Activated CD8-positive, alpha-beta T cell treated with anti-CD3 and anti-CD28 coated beads for 36 hours (primary cell): ENCODE results near the gene HCK. TPM values are rescaled to one million over a fixed set of nuclear protein-coding genes. Genes with fewer than 3 reads are reported as not detected.

Experiments
- ATAC-seq: fragments of 200-7000 bp; cut with Tn5 transposase; one replicate; pipeline ENCODE4 v1.10.0; 2021; ENCODE audit warnings: mild to moderate bottlenecking, moderate library complexity
- CTCF ChIA-PET: fragments of 350-600 bp; sonication (Branson Sonifier 250); formaldehyde crosslinking; loops from one replicate; lab custom pipeline; 2021; ENCODE audit warnings: antibody characterized with exemption; lab: Charles Lee
- POLR2A ChIA-PET: fragments of 350-600 bp; sonication (Branson Sonifier 250); formaldehyde crosslinking; loops from one replicate; lab custom pipeline; 2021; ENCODE audit warnings: antibody characterized with exemption; lab: Charles Lee
- DNase-seq: peaks from one replicate; pipeline ENCODE4 v3.0.0-alpha.2; 2020
- H3K27ac Mint-ChIP-seq: one replicate; pipeline ENCODE4 v1.8.0; 2021; ENCODE audit warnings: mild to moderate bottlenecking, mixed read lengths
- H3K27me3 Mint-ChIP-seq: one replicate; pipeline ENCODE4 v1.8.0; 2021; ENCODE audit warnings: mixed read lengths
- H3K36me3 Mint-ChIP-seq: one replicate; pipeline ENCODE4 v1.8.0; 2021; ENCODE audit warnings: low read depth, mixed read lengths
- H3K4me1 Mint-ChIP-seq: one replicate; pipeline ENCODE4 v1.8.0; 2021; ENCODE audit warnings: low read depth, mixed read lengths
- H3K4me3 Mint-ChIP-seq: one replicate; pipeline ENCODE4 v1.8.0; 2021; ENCODE audit warnings: mild to moderate bottlenecking, moderate library complexity, mixed read lengths
- H3K9me3 Mint-ChIP-seq: one replicate; pipeline ENCODE4 v1.8.0; 2021; ENCODE audit warnings: mixed read lengths
- intact Hi-C: fragments of 100-400 bp; cut with micrococcal nuclease; formaldehyde crosslinking; loops from one replicate; pipeline ENCODE4 v1.10.0; 2022
- total RNA-seq, 2 experiments: library from RNA; stranded (reverse); gene quantifications; one replicate each; pipeline ENCODE4 v1.2.3, GENCODE V29; 2021
- TF ChIP-seq, protein P1 (sequence below): fragments of 200-600 bp; IDR thresholded peaks from one replicate; pipeline ENCODE4 v1.8.0; 2022; ENCODE audit warnings: antibody characterized with exemption, mild to moderate bottlenecking

HCK gene
- total RNA-seq, 2 experiments from 2014 or later, result not detected

DNA sequence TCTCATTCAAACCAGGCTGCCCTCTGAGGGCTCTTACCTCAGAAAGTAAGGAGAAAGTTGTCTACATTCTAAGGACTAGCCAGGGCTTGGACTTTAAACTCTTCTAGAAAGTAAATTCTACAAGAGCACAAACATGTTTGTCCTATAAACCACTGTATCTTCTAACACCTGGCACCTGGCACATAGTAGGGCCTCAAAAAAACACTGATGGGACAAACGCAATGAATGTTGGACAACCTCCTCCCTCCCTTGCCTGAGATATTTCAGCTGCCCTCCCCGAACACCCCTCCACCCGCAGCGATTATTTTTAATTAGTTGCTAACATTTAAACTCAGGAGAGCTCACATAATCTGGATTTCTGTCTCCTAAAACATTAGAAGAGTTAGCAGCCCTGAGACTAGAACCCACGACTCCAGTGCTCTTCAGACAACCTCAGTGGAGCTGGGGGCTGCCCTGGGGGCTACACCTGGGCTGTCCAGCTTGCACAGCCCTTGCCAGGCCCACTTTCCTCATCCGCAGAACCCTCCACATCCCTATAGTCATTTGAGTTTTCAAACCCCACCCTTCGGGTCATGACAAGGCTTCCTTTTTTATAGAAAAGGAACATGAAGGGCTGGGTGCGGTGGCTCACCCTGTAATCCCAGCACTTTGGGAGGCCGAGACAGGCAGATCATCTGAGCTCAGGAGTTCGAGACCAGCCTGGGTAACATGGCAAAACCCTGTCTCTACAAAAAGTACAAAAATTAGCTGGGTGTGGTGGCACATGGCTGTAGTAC, 4.9 kb downstream of the HCK start:
- H3K4me1 Mint-ChIP-seq, result peaks cover 6% of the 10 kb centered on the region
- H3K4me3 Mint-ChIP-seq, result no peak overlapping the region
- intact Hi-C loops, result no loop called here
- TF ChIP-seq, protein P1, sequence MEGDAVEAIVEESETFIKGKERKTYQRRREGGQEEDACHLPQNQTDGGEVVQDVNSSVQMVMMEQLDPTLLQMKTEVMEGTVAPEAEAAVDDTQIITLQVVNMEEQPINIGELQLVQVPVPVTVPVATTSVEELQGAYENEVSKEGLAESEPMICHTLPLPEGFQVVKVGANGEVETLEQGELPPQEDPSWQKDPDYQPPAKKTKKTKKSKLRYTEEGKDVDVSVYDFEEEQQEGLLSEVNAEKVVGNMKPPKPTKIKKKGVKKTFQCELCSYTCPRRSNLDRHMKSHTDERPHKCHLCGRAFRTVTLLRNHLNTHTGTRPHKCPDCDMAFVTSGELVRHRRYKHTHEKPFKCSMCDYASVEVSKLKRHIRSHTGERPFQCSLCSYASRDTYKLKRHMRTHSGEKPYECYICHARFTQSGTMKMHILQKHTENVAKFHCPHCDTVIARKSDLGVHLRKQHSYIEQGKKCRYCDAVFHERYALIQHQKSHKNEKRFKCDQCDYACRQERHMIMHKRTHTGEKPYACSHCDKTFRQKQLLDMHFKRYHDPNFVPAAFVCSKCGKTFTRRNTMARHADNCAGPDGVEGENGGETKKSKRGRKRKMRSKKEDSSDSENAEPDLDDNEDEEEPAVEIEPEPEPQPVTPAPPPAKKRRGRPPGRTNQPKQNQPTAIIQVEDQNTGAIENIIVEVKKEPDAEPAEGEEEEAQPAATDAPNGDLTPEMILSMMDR, result no peak
- ChIA-PET POLR2A (no interaction called here), CTCF (interaction anchor here (0.6 kb wide), 1 partner anchor 162 kb away, joined by 3 read pairs; no protein-coding TSS in a partner anchor)
- no peak for DNase-seq
- no peaks in the 10 kb centered on the region for H3K9me3 Mint-ChIP-seq
- ATAC-seq, result no peak
- peaks cover 41% of the 10 kb centered on the region for H3K27me3 Mint-ChIP-seq
- H3K36me3 Mint-ChIP-seq, result no peaks in the 10 kb centered on the region
- H3K27ac Mint-ChIP-seq, result no peak overlapping the region

DNA sequence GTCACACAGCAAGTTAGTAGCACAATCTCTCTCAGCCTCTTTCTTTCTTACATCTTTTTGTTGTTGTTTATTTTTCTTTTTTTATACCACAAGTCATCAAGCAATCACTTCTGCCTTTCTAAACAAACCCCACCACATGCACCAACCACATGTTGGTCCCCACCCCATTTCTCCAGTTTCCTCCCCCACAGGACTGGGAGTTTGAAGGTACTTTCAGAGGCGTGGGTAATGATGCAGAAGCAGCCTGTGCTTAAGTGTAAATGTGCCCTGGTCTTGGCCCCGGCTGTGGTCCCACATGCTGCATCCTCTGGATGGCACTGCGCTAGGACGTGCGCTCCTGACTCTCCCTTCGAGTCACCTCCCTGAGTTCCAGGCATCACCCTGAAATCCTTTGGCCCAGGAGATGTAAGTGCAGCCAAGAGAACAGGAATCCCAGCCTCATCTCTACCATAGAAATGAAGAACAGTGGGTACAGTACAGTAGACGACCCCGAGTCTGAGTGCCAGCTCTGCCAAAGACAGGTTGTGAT, 5.7 kb downstream of the HCK start:
- CTCF ChIA-PET, result interaction anchor here (1.3 kb wide), 1 partner anchor 27 kb away, joined by 3 read pairs; no protein-coding TSS in a partner anchor
- H3K9me3 Mint-ChIP-seq, result no peaks in the 10 kb centered on the region

DNA sequence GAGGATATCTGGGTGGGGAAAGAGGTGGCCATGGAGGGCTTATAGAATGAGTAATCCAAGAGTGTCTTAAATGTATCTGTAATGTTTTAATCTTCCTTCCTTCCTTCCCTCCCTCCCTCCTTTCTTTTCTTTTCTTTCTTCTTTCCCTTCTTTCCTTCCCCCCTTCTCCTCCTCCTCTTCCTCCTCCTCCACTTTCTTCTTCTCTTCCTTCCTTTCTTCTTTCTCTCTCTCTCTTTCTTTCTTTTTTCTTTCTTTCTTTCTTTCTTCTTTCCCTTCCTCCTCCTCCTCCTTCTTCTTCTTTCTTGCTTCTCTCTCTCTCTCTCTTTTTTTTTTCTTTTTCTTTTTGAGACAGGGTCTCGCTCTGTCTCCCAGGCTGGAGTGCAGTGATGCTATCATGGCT, 7.1 kb downstream of the HCK start:
- TF ChIP-seq, protein P1, result no peak
- H3K4me1 Mint-ChIP-seq, result peaks cover 2% of the 10 kb centered on the region
- intact Hi-C loops, result no loop called here
- no peak overlapping the region for H3K4me3 Mint-ChIP-seq
- DNase-seq (no peak), ATAC-seq (no peak)
- POLR2A ChIA-PET, result no interaction called here
- H3K27me3 Mint-ChIP-seq, result peaks cover 37% of the 10 kb centered on the region
- CTCF ChIA-PET, result interaction anchor here (1.0 to 1.3 kb wide), 2 partner anchors 28 to 29 kb away, joined by 3 to 4 read pairs; no protein-coding TSS in a partner anchor
- H3K36me3 Mint-ChIP-seq, result no peaks in the 10 kb centered on the region
- H3K9me3 Mint-ChIP-seq, result no peaks in the 10 kb centered on the region
- H3K27ac Mint-ChIP-seq, result no peak overlapping the region

More for the DNA sequence above, 5.7 kb downstream of the HCK start:
- Mint-ChIP-seq H3K4me1 (peaks cover 3% of the 10 kb centered on the region), H3K36me3 (no peaks in the 10 kb centered on the region), H3K4me3 (no peak overlapping the region), H3K27ac (no peak overlapping the region), H3K27me3 (peaks cover 42% of the 10 kb centered on the region)
- no peak for ATAC-seq
- POLR2A ChIA-PET, result no interaction called here
- no peak for DNase-seq
- intact Hi-C loops, result no loop called here
- TF ChIP-seq, protein P1, result no peak

DNA sequence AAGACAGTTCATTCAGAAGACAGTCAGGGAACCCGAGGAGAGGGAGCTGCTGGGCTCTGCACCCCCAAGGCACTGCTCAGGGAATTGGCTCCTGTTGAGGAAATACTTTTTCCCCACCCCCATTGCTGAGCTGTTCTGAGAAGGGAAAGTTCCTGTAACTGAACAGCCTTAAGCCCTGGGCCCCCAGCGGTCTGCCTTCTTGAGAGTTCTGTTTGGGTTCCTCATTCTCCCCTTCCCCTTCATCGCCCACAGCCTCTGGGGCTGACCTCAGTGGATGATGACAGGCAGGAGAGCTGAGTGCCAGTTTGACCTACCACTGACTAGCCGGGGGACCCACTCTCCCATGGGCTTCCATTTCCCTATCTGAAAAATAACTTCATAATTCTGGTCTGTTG, 10.7 kb downstream of the HCK start:
- H3K4me1 Mint-ChIP-seq, result peaks cover 2% of the 10 kb centered on the region
- ChIA-PET POLR2A (no interaction called here), CTCF (interaction anchor here (1.3 to 1.4 kb wide), 2 partner anchors 31 to 32 kb away, joined by 5 read pairs; no protein-coding TSS in a partner anchor)
- ATAC-seq (no peak), DNase-seq (peak; percentile 7)
- no peaks in the 10 kb centered on the region for H3K36me3 Mint-ChIP-seq
- no peaks in the 10 kb centered on the region for H3K9me3 Mint-ChIP-seq
- peaks cover 30% of the 10 kb centered on the region for H3K27me3 Mint-ChIP-seq
- no peak overlapping the region for H3K4me3 Mint-ChIP-seq
- TF ChIP-seq, protein P1, result no peak
- intact Hi-C loops, result no loop called here
- H3K27ac Mint-ChIP-seq, result no peak overlapping the region

DNA sequence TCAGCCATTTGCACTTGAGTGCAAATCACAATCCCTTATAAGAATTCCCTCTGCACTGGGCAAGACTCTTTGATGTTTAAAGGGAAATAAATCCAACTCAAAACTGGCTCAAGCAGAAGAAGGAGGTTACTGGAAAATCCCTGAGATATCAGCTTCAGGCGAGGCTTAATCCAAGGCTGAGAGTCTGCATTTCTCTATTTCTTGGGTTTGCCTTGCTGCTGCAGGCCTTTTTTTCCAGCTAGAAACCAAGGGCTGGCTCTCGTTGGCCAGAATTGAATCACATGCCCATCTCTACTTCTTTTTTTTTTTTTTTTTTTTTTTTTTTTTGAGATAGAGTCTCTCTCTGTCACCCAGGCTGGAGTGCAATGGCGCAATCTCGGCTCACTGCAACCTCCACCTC, 11.7 kb downstream of the HCK start:
- H3K36me3 Mint-ChIP-seq, result no peaks in the 10 kb centered on the region
- TF ChIP-seq, protein P1, result no peak
- H3K4me1 Mint-ChIP-seq, result peaks cover 2% of the 10 kb centered on the region
- H3K27ac Mint-ChIP-seq, result no peak overlapping the region
- CTCF ChIA-PET, result interaction anchor here (0.8 to 1.7 kb wide), 3 partner anchors 33 to 217 kb away, joined by 3 to 5 read pairs (median 4); no protein-coding TSS in a partner anchor
- H3K27me3 Mint-ChIP-seq, result peaks cover 25% of the 10 kb centered on the region
- POLR2A ChIA-PET, result no interaction called here
- ATAC-seq (no peak), DNase-seq (no peak)
- intact Hi-C loops, result no loop called here
- no peaks in the 10 kb centered on the region for H3K9me3 Mint-ChIP-seq
- H3K4me3 Mint-ChIP-seq, result no peak overlapping the region
